CD14-positive monocyte (primary cell): ENCODE results near the gene ADORA2B. TPM values are rescaled to one million over a fixed set of nuclear protein-coding genes. Genes with fewer than 3 reads are reported as not detected.

Source experiments
- DNase-seq, 3 donors: peaks; one replicate each; pipeline ENCODE4 v3.0.0-alpha.2; 2011 to 2022
- H2AFZ ChIP-seq: 2 replicates; pipeline ENCODE4 v1.6.0; 2012; ENCODE audit warnings: mild to moderate bottlenecking, low read depth, low read length, inconsistent platforms; ENCODE audit not compliant: insufficient read depth, poor library complexity, severe bottlenecking
- H3K27ac ChIP-seq, 2 donors: 1 replicate in 1 of 2; 2 replicates in 1 of 2; pipeline ENCODE4 v1.5.1; 2012 to 2013; ENCODE audit warnings: low read length in 2 of 2, control low read depth in 1 of 2, inconsistent platforms in 1 of 2, low read depth in 1 of 2, mild to moderate bottlenecking in 1 of 2
- H3K27me3 ChIP-seq, 2 donors: one replicate each; pipeline versions ENCODE4 v1.6.0 to v1.6.1; 2011 to 2013; ENCODE audit warnings: low read length in 2 of 2; ENCODE audit not compliant: control insufficient read depth in 2 of 2, insufficient read depth in 2 of 2
- H3K36me3 ChIP-seq, 2 donors: replicated peaks in 1 of 2; 1 replicate in 1 of 2; 2 replicates in 1 of 2; pipeline versions ENCODE4 v1.5.1 to v1.6.1; 2012 to 2013; ENCODE audit warnings: low read length in 2 of 2, control low read depth in 1 of 2, inconsistent platforms in 1 of 2, mild to moderate bottlenecking in 1 of 2; ENCODE audit not compliant: insufficient read depth in 2 of 2, control insufficient read depth in 1 of 2
- H3K4me1 ChIP-seq, 2 donors: 1 replicate in 1 of 2; 2 replicates in 1 of 2; pipeline versions ENCODE4 v1.5.1 to v1.6.1; 2012 to 2013; ENCODE audit warnings: low read length in 2 of 2, control low read depth in 1 of 2, inconsistent platforms in 1 of 2, mild to moderate bottlenecking in 1 of 2, moderate library complexity in 1 of 2; ENCODE audit not compliant: insufficient read depth in 2 of 2, control insufficient read depth in 1 of 2
- H3K4me2 ChIP-seq: replicated peaks from 2 replicates; pipeline ENCODE3; 2012; ENCODE audit warnings: low read length, moderate library complexity, mild to moderate bottlenecking; ENCODE audit not compliant: poor library complexity, severe bottlenecking; ENCODE audit errors: extremely low read depth
- H3K4me3 ChIP-seq, 3 experiments: fragments of 200-600 bp in 1 of 3; sonication (generic) in 1 of 3; replicated peaks in 1 of 3; 1 replicate in 2 of 3; 2 replicates in 1 of 3; pipeline ENCODE4 v1.5.1; 2011 to 2013; ENCODE audit warnings: low read length in 3 of 3, mild to moderate bottlenecking in 3 of 3, control low read depth in 2 of 3, low read depth in 2 of 3, inconsistent platforms in 1 of 3, moderate library complexity in 1 of 3
- H3K79me2 ChIP-seq: 2 replicates; pipeline ENCODE4 v1.6.0; 2012; ENCODE audit warnings: mild to moderate bottlenecking, control low read depth, inconsistent platforms, low read length, moderate library complexity; ENCODE audit not compliant: insufficient read depth
- H3K9ac ChIP-seq: 2 replicates; pipeline ENCODE4 v1.6.0; 2017; ENCODE audit warnings: low read length, mild to moderate bottlenecking; ENCODE audit not compliant: insufficient read depth, poor library complexity, severe bottlenecking
- H3K9me3 ChIP-seq, 2 donors: replicated peaks in 1 of 2; 1 replicate in 1 of 2; 2 replicates in 1 of 2; pipeline versions ENCODE4 v1.5.1 to v1.6.1; 2012 to 2013; ENCODE audit warnings: low read length in 2 of 2, control low read depth in 1 of 2; ENCODE audit not compliant: control insufficient read depth in 1 of 2, insufficient read depth in 1 of 2
- H4K20me1 ChIP-seq: 2 replicates; pipeline ENCODE4 v1.6.0; 2012; ENCODE audit warnings: mild to moderate bottlenecking, low read length, control low read depth, moderate library complexity; ENCODE audit not compliant: insufficient read depth
- H3K27ac Mint-ChIP-seq, 7 donors: one replicate each; pipeline ENCODE4 v1.8.0; 2020; ENCODE audit warnings: mild to moderate bottlenecking in 7 of 7, mixed read lengths in 7 of 7, moderate library complexity in 6 of 7, inconsistent platforms in 2 of 7
- H3K27me3 Mint-ChIP-seq, 3 donors: one replicate each; pipeline ENCODE4 v1.8.0; 2021 to 2022; ENCODE audit warnings: low read depth in 3 of 3, mild to moderate bottlenecking in 3 of 3, mixed read lengths in 3 of 3, moderate library complexity in 3 of 3, inconsistent platforms in 1 of 3
- H3K36me3 Mint-ChIP-seq, 2 donors: one replicate each; pipeline ENCODE4 v1.8.0; 2020; ENCODE audit warnings: mixed read lengths in 2 of 2, inconsistent platforms in 1 of 2, mild to moderate bottlenecking in 1 of 2
- H3K4me1 Mint-ChIP-seq: one replicate; pipeline ENCODE4 v1.8.0; 2020; ENCODE audit warnings: mild to moderate bottlenecking, mixed read lengths
- H3K4me3 Mint-ChIP-seq, 2 donors: one replicate each; pipeline ENCODE4 v1.8.0; 2020; ENCODE audit warnings: mild to moderate bottlenecking in 2 of 2, mixed read lengths in 2 of 2, moderate library complexity in 1 of 2
- H3K9me3 Mint-ChIP-seq, 7 donors: one replicate each; pipeline ENCODE4 v1.8.0; 2020 to 2022; ENCODE audit warnings: mixed read lengths in 7 of 7, mild to moderate bottlenecking in 6 of 7, moderate library complexity in 6 of 7, inconsistent platforms in 2 of 7
- CTCF ChIP-seq: fragments of 200-600 bp; IDR thresholded peaks from one replicate; pipeline ENCODE4 v1.8.0; 2022; ENCODE audit warnings: antibody characterized with exemption, mild to moderate bottlenecking
- WGBS: methylation state at CpG from one replicate; pipeline ENCODE4 v1.1.5; 2013; ENCODE audit warnings: missing lambda C conversion rate; ENCODE audit not compliant: insufficient coverage; 5-methylcytosine and 5-hydroxymethylcytosine counted together
- intact Hi-C, 2 donors: fragments of 100-400 bp; cut with micrococcal nuclease; formaldehyde crosslinking; loops; one replicate each; pipeline versions ENCODE4 v1.15.0 to v1.15.1; 2023
- polyA plus RNA-seq, 3 donors: library from polyadenylated mRNA; depleted of rRNA in 1 of 3; unstranded in 2 of 3; stranded (reverse) in 1 of 3; fragments of 300-500 nt in 2 of 3; fragments of >200 nt in 1 of 3; fragmentation: Illumina TruSeq in 2 of 3; gene quantifications; 1 replicate in 2 of 3; 2 replicates in 1 of 3; pipeline ENCODE4 v1.2.3, GENCODE V29; 2012 to 2021

The ADORA2B gene
- polyA plus RNA-seq, 3 donors = 2.0 to 6.4 (median 4.4) TPM

- intact Hi-C loops = no loop called here
- Histone ChIP-seq H3K4me1 (peaks cover 30 to 33% of the 10 kb centered on the region in 2 donors), H3K9ac (no peak overlapping the region), H3K4me2 (no peak overlapping the region), H4K20me1 (no peaks in the 10 kb centered on the region), H2AFZ (no peak overlapping the region), H3K36me3 (peaks cover 15 to 24% of the 10 kb centered on the region in 2 donors), H3K4me3 (no peak overlapping the region), H3K79me2 (peaks cover 8% of the 10 kb centered on the region), H3K27ac (peak overlapping the region in 1 of 2 donors; percentile 36), H3K9me3 (no peaks in the 10 kb centered on the region), H3K27me3 (no peaks in the 10 kb centered on the region)
- peaks cover 32 to 40% of the 10 kb centered on the region in 2 donors for H3K36me3 Mint-ChIP-seq
- H3K27me3 Mint-ChIP-seq = peaks cover 0 to 5% (median 0%) of the 10 kb centered on the region in 3 donors
- no peaks in the 10 kb centered on the region for H3K9me3 Mint-ChIP-seq
- H3K27ac Mint-ChIP-seq = peak overlapping the region in 6 of 7 donors; percentile 40 to 75 (median 54)
- DNase-seq = peak in 1 of 3 donors; percentile 24
- WGBS = 100% methylated on average over 2 of the region's 5 CpGs
- no peak for TF ChIP-seq CTCF
- peaks cover 37% of the 10 kb centered on the region for H3K4me1 Mint-ChIP-seq
- H3K4me3 Mint-ChIP-seq = no peak overlapping the region
Measured at GRCh38 chr17:15971098-15971678, 26.3 kb downstream of the ADORA2B start.

GRCh38 chr17:15971882-15972281 is 27.0 kb downstream of the ADORA2B start:
- no peak for DNase-seq
- Histone ChIP-seq H3K36me3 (peaks cover 22 to 31% of the 10 kb centered on the region in 2 donors), H3K9ac (no peak overlapping the region), H2AFZ (no peak overlapping the region), H3K27ac (no peak overlapping the region), H3K27me3 (no peaks in the 10 kb centered on the region), H4K20me1 (no peaks in the 10 kb centered on the region), H3K9me3 (no peaks in the 10 kb centered on the region), H3K4me3 (no peak overlapping the region), H3K4me1 (peaks cover 23 to 26% of the 10 kb centered on the region in 2 donors), H3K4me2 (no peak overlapping the region), H3K79me2 (peaks cover 8% of the 10 kb centered on the region)
- Mint-ChIP-seq H3K27me3 (peaks cover 0 to 5% (median 0%) of the 10 kb centered on the region in 3 donors), H3K36me3 (peaks cover 35 to 45% of the 10 kb centered on the region in 2 donors), H3K4me1 (peaks cover 30% of the 10 kb centered on the region), H3K27ac (peak overlapping the region in 2 of 7 donors; percentile 43 to 75), H3K4me3 (no peak overlapping the region), H3K9me3 (no peaks in the 10 kb centered on the region)
- TF ChIP-seq CTCF = no peak
- WGBS = 100% methylated on average over 5 of the region's 5 CpGs
- intact Hi-C loops = no loop called here
